HG03342 (cell line): ENCODE measurements around the gene PTPN5.

Experiments used
- ATAC-seq: cut with Tn5 transposase; IDR thresholded peaks from one replicate; pipeline ENCODE4 v1.9.1; 2021; ENCODE audit warnings: mild to moderate bottlenecking, moderate library complexity; ENCODE audit not compliant: unreplicated experiment

PTPN5 gene

GRCh38 chr11:18773681-18774080 lies 17.9 kb downstream of the PTPN5 start:
- ATAC-seq = no peak

- no peak for ATAC-seq
Measured at GRCh38 chr11:18773104-18773503, 18.5 kb downstream of the PTPN5 start.

GRCh38 chr11:18772211-18772610 lies 19.4 kb downstream of the PTPN5 start:
- no peak for ATAC-seq

- no peak for ATAC-seq
Measured at GRCh38 chr11:18771266-18772035, 20.1 kb downstream of the PTPN5 start.

- ATAC-seq = no peak
Measured at GRCh38 chr11:18770479-18771125, 21.0 kb downstream of the PTPN5 start.

- ATAC-seq = peak; percentile 52
Measured at GRCh38 chr11:18769802-18770456, 21.7 kb downstream of the PTPN5 start.

- ATAC-seq = no peak
Measured at GRCh38 chr11:18768978-18769377, 22.6 kb downstream of the PTPN5 start.

GRCh38 chr11:18768472-18768901 lies 23.1 kb downstream of the PTPN5 start:
- peak; percentile 85 for ATAC-seq

GRCh38 chr11:18766015-18766414 lies 25.6 kb downstream of the PTPN5 start:
- ATAC-seq = no peak

GRCh38 chr11:18765554-18765953 lies 26.0 kb downstream of the PTPN5 start:
- no peak for ATAC-seq

- ATAC-seq = no peak
Measured at GRCh38 chr11:18761741-18762140, 29.9 kb downstream of the PTPN5 start.

GRCh38 chr11:18761144-18761543 lies 30.5 kb downstream of the PTPN5 start:
- ATAC-seq = no peak

- no peak for ATAC-seq
Measured at GRCh38 chr11:18757811-18758210, 33.8 kb downstream of the PTPN5 start.

- ATAC-seq = no peak
Measured at GRCh38 chr11:18756889-18757288, 34.7 kb downstream of the PTPN5 start.

GRCh38 chr11:18754308-18754707 lies 37.3 kb downstream of the PTPN5 start:
- ATAC-seq = no peak

GRCh38 chr11:18752502-18752901 lies 39.1 kb downstream of the PTPN5 start:
- no peak for ATAC-seq

GRCh38 chr11:18750944-18751343 lies 40.7 kb downstream of the PTPN5 start:
- ATAC-seq = no peak

GRCh38 chr11:18749681-18750319 lies 41.8 kb downstream of the PTPN5 start:
- ATAC-seq = no peak

- no peak for ATAC-seq
Measured at GRCh38 chr11:18748766-18749365, 42.7 kb downstream of the PTPN5 start.

- ATAC-seq = no peak
Measured at GRCh38 chr11:18745251-18745650, 46.3 kb downstream of the PTPN5 start.

GRCh38 chr11:18743900-18744514 lies 47.6 kb downstream of the PTPN5 start:
- ATAC-seq = no peak
